SK-N-SH (cell line): ENCODE results near the gene SRSF7.

ENCODE experiments used
- SMC3 ChIP-seq: IDR thresholded peaks from 2 replicates; pipeline ENCODE4 v1.6.1; 2012; ENCODE audit warnings: low read depth, low read length, improper control_type of control experiment
- TF ChIP-seq, protein P1 (sequence below): IDR thresholded peaks from 2 replicates; pipeline ENCODE4 v1.4.0; 2012; ENCODE audit warnings: low read depth, borderline replicate concordance
- TF ChIP-seq, protein P2 (sequence below): IDR thresholded peaks from 2 replicates; pipeline ENCODE4 v1.4.0; 2012; ENCODE audit warnings: low read depth
- TF ChIP-seq, protein P3 (sequence below): fragments of 200-600 bp; sonication (generic); IDR thresholded peaks from 2 replicates; pipeline ENCODE4 v1.6.1; 2017; ENCODE audit warnings: antibody characterized with exemption, mild to moderate bottlenecking, moderate library complexity

DNA sequence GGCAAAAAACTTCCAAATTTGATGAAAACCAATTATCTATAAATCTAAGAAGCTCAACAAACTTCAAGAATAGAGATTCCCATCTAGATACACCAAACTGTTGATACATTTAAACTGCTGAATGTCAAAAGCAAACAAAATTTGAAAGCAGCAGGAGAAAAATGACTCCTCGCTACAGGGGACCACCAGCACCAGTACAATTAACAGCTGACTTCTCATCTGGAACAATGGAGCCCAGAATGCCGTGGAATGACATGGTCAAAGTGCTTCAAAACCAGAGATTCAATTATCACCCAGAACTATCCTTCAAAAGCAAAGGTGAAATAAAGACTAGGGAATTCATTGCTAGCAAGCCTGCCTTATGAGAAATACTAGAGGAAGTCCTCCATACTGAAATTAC is 11.6 kb downstream of the SRSF7 start:
- TF ChIP-seq, protein P1, sequence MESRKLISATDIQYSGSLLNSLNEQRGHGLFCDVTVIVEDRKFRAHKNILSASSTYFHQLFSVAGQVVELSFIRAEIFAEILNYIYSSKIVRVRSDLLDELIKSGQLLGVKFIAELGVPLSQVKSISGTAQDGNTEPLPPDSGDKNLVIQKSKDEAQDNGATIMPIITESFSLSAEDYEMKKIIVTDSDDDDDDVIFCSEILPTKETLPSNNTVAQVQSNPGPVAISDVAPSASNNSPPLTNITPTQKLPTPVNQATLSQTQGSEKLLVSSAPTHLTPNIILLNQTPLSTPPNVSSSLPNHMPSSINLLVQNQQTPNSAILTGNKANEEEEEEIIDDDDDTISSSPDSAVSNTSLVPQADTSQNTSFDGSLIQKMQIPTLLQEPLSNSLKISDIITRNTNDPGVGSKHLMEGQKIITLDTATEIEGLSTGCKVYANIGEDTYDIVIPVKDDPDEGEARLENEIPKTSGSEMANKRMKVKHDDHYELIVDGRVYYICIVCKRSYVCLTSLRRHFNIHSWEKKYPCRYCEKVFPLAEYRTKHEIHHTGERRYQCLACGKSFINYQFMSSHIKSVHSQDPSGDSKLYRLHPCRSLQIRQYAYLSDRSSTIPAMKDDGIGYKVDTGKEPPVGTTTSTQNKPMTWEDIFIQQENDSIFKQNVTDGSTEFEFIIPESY = no peak
- TF ChIP-seq, protein P2, sequence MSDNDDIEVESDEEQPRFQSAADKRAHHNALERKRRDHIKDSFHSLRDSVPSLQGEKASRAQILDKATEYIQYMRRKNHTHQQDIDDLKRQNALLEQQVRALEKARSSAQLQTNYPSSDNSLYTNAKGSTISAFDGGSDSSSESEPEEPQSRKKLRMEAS = no peak
- no peak for TF ChIP-seq SMC3
- TF ChIP-seq, protein P3, sequence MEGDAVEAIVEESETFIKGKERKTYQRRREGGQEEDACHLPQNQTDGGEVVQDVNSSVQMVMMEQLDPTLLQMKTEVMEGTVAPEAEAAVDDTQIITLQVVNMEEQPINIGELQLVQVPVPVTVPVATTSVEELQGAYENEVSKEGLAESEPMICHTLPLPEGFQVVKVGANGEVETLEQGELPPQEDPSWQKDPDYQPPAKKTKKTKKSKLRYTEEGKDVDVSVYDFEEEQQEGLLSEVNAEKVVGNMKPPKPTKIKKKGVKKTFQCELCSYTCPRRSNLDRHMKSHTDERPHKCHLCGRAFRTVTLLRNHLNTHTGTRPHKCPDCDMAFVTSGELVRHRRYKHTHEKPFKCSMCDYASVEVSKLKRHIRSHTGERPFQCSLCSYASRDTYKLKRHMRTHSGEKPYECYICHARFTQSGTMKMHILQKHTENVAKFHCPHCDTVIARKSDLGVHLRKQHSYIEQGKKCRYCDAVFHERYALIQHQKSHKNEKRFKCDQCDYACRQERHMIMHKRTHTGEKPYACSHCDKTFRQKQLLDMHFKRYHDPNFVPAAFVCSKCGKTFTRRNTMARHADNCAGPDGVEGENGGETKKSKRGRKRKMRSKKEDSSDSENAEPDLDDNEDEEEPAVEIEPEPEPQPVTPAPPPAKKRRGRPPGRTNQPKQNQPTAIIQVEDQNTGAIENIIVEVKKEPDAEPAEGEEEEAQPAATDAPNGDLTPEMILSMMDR = no peak
